GM18873 (cell line): ENCODE results near the gene PRPF8.
"Not testable (repeated sequence)": the region's sequence is repeated elsewhere in the genome, so short reads cannot be mapped to it uniquely, and the experiment has no call there.

ENCODE experiments used
- ATAC-seq: cut with Tn5 transposase; IDR thresholded peaks from one replicate; pipeline ENCODE4 v1.9.1; 2021; ENCODE audit warnings: mild to moderate bottlenecking, moderate library complexity, moderate number of reproducible peaks; ENCODE audit not compliant: unreplicated experiment, low FRiP score

Gene PRPF8

GRCh38 chr17:1716912-1717695, 32.4 kb upstream of the PRPF8 start:
- ATAC-seq, result peak; percentile 42

GRCh38 chr17:1716076-1716911, 31.6 kb upstream of the PRPF8 start:
- ATAC-seq, result peak; percentile 75

- no peak for ATAC-seq
Observed at GRCh38 chr17:1715803-1716075, 31.1 kb upstream of the PRPF8 start.

GRCh38 chr17:1714980-1715802, 30.5 kb upstream of the PRPF8 start:
- no peak for ATAC-seq

- no peak for ATAC-seq
Observed at GRCh38 chr17:1714427-1714979, 29.8 kb upstream of the PRPF8 start.

- ATAC-seq, result no peak
Observed at GRCh38 chr17:1713878-1714426, 29.3 kb upstream of the PRPF8 start.

GRCh38 chr17:1713160-1713877, 28.7 kb upstream of the PRPF8 start:
- no peak for ATAC-seq

- ATAC-seq, result no peak
Observed at GRCh38 chr17:1712271-1712670, 27.6 kb upstream of the PRPF8 start.

GRCh38 chr17:1711804-1712203, 27.1 kb upstream of the PRPF8 start:
- ATAC-seq, result no peak

GRCh38 chr17:1710807-1711553, 26.3 kb upstream of the PRPF8 start:
- ATAC-seq, result no peak

- no peak for ATAC-seq
Observed at GRCh38 chr17:1709971-1710806, 25.5 kb upstream of the PRPF8 start, which contains the start of gene TLCD2. Gene TLCD2, minus strand, starts transcription at chr17:1710377. Its CDS starts 135 bp downstream, at chr17:1710242.

GRCh38 chr17:1709403-1709951, 24.8 kb upstream of the PRPF8 start:
- no peak for ATAC-seq

GRCh38 chr17:1708791-1709346, 24.2 kb upstream of the PRPF8 start:
- ATAC-seq, result not testable (repeated sequence)

GRCh38 chr17:1707107-1707506, 22.4 kb upstream of the PRPF8 start:
- no peak for ATAC-seq

GRCh38 chr17:1705004-1705403, 20.3 kb upstream of the PRPF8 start:
- ATAC-seq, result no peak

- no peak for ATAC-seq
Observed at GRCh38 chr17:1703063-1703462, 18.4 kb upstream of the PRPF8 start.

GRCh38 chr17:1699891-1700290, 15.2 kb upstream of the PRPF8 start:
- ATAC-seq, result not testable (repeated sequence)

- ATAC-seq, result no peak
Observed at GRCh38 chr17:1697681-1698080, 13.0 kb upstream of the PRPF8 start.
